Measurements from ENCODE around the gene GRHL1.

GRCh38 chr2:10006236-10007161, 55.0 kb downstream of the GRHL1 start:
- TF ChIP-seq POLR2AphosphoS5 (IDR thresholded peaks at IDR 0.05) (no peak), CTCF (IDR thresholded peaks at IDR 0.05) (no peak), POLR2A (IDR thresholded peaks at IDR 0.05) (no peak)

All from suprapubic skin (tissue), 4 donors.